Keratinocyte (primary cell): ENCODE data around the gene RAC2.

ENCODE experiments used
- CTCF ChIP-seq, 3 experiments: IDR thresholded peaks in 1 of 3; conservative IDR thresholded peaks in 1 of 3; optimal IDR thresholded peaks in 1 of 3; 2 replicates in 2 of 3; 3 replicates in 1 of 3; pipeline versions ENCODE3 to v1.5.1; 2011; ENCODE audit warnings: low read length in 3 of 3, mild to moderate bottlenecking in 3 of 3, moderate library complexity in 2 of 3, control low read depth in 1 of 3, inconsistent platforms in 1 of 3; ENCODE audit not compliant: insufficient read depth in 2 of 3; ENCODE audit errors: extremely low read depth in 1 of 3
- EZH2 ChIP-seq: IDR thresholded peaks from one replicate; pipeline ENCODE4 v1.6.1; 2012; ENCODE audit warnings: inconsistent platforms, mild to moderate bottlenecking, low read length, moderate library complexity

DNA sequence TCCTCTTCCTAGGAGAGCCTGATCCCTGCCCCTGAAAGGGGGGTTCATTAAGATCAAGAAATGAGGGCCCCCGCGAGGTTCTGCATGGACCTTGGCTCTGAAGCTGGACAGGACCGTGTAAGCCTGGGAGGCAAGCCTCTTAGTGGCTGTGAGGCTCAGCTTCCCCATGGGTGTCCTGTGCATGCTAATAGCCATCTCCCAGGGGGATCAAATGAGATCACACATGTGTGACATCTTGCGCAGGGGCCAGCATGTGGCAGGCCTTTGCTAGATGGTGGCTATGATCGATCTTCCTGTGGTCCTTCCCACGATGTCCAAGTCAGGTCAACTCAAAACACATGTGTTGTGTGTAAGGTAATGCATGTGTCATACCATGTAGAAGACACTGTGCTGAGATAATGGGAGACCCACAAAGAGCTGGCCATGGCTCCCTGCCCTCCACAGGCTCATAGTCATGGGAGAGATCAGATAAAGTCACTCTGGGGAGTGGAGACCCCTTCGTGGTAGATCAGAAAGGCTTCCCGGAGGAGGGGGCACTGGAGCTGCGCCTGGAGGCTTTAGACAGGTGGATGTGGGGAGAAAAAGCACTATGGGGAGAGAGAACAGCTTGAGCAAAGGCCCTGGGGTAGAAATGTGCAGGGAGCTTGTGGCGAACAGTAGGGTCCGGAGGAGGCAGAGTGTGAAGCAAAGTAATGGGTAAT, 3.7 kb downstream of the RAC2 start:
- TF ChIP-seq CTCF (optimal IDR thresholded peaks at IDR 0.05 in 1 of 3, IDR thresholded peaks at IDR 0.05 in 1 of 3, conservative IDR thresholded peaks at IDR 0.05 in 1 of 3; ENCODE audit: extremely low read depth in 1 of 3, insufficient read depth in 2 of 3, low read length in 3 of 3) (no peak), EZH2 (no peak)
